ENCODE measurements around the gene URB2. TPM values are rescaled to one million over a fixed set of nuclear protein-coding genes. Genes with fewer than 3 reads are reported as not detected.

URB2 gene
- total and polyA plus RNA-seq, 2 experiments from 2014 or later: 7.6 to 44.3 TPM

DNA sequence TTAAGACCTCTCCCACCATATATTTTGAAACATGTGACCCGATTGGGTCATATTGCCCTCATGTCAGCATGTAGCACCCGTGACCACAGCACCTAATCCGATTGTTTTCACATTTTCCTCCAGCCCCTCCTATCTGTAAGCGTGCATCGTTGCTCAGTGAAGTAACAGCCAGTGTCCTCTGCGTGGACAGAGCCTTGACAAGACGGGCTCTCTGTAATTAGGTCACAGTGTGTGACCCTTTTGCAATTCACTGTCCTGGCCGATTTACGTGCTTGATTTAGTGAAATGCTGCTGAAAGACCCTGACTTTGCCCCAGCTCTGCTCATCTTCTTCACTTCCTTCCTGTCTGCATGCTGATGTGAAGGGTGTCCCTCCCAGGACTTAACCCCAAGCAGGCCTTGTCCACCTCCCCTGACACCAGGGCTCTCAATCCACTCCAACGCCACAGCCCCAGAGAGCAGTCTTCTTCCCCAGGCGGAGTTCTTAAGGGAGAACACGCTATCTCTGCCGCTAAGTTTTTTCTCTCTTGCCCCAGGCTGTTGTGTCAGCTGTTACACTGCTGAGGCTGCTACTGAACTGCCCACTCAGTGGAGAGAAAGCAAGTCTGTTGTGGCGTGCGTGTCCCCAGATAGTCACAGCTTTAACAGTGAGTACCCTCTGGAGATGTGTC, 19.4 kb downstream of the URB2 start (continued):
- TF ChIP-seq NANOG (IDR thresholded peaks at IDR 0.05; ENCODE audit: borderline replicate concordance) (no peak), POLR2AphosphoS5 (IDR thresholded peaks at IDR 0.05; ENCODE audit: low read depth) (no peak), EZH2 (IDR thresholded peaks at IDR 0.05; ENCODE audit: low read depth, unreplicated experiment) (no peak), ZNF462 (CRISPR knock-in tag; IDR thresholded peaks at IDR 0.05) (no peak)

DNA sequence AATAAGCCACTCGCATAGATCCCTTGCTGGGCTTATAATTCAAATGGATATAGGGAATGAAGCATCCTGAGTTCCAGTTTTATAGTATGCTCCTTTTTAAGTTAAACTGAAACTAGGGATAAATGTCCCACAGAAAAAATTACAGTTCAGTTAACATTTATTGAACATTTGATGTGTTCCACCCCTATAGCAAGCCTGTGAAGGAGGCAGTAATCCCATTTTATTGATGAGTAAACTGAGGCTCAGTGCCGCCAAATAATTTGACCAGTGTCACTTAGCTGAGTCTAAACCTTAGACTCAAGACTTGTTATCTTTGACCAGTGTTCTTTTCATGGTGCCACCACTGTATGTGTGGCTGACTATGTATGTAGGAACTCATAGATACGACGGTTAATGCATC, 22.4 kb downstream of the URB2 start:
- peaks cover 2% of the 10 kb centered on the region for H3K27me3 Mint-ChIP-seq (ENCODE audit: insufficient read depth, low read depth, poor library complexity)
- H3K36me3 Mint-ChIP-seq (ENCODE audit: low read depth): peaks cover 77% of the 10 kb centered on the region
- DNase-seq (ENCODE audit: low spot score): no peak
- no peaks in the 10 kb centered on the region for H3K79me2 ChIP-seq (replicated peaks; ENCODE audit: insufficient read depth)
- no peak overlapping the region for H3K27ac Mint-ChIP-seq
- H3K4me2 ChIP-seq: no peak overlapping the region
- no peak overlapping the region for H3K4me3 ChIP-seq
- H3K4me1 Mint-ChIP-seq: no peaks in the 10 kb centered on the region
- no peak for ATAC-seq
- no peaks in the 10 kb centered on the region for H3K9me2 ChIP-seq (ENCODE audit: insufficient read depth)
- no peak overlapping the region for H2AFZ ChIP-seq
- H3F3A ChIP-seq (replicated peaks; ENCODE audit: low read depth): no peaks in the 10 kb centered on the region
- H3K4me3 Mint-ChIP-seq: no peak overlapping the region
- H3K4me1 ChIP-seq (ENCODE audit: insufficient read depth): no peaks in the 10 kb centered on the region
- H4K20me1 ChIP-seq (replicated peaks; ENCODE audit: insufficient read depth): peaks cover 5% of the 10 kb centered on the region; the same call in 1 of the 2 replicates
- H3K27me3 ChIP-seq (ENCODE audit: insufficient read depth): no peaks in the 10 kb centered on the region
- H3K9me3 Mint-ChIP-seq: no peaks in the 10 kb centered on the region
- no peak overlapping the region for H3K27ac ChIP-seq (ENCODE audit: low read depth)
- H3K36me3 ChIP-seq (ENCODE audit: insufficient read depth): peaks cover 61% of the 10 kb centered on the region
- TF ChIP-seq CREB1 (CRISPR knock-in tag; IDR thresholded peaks at IDR 0.05; ENCODE audit: low read depth): no peak
- no peak for TF ChIP-seq ZNF114 (CRISPR knock-in tag; IDR thresholded peaks at IDR 0.05)
- TF ChIP-seq, protein P1, sequence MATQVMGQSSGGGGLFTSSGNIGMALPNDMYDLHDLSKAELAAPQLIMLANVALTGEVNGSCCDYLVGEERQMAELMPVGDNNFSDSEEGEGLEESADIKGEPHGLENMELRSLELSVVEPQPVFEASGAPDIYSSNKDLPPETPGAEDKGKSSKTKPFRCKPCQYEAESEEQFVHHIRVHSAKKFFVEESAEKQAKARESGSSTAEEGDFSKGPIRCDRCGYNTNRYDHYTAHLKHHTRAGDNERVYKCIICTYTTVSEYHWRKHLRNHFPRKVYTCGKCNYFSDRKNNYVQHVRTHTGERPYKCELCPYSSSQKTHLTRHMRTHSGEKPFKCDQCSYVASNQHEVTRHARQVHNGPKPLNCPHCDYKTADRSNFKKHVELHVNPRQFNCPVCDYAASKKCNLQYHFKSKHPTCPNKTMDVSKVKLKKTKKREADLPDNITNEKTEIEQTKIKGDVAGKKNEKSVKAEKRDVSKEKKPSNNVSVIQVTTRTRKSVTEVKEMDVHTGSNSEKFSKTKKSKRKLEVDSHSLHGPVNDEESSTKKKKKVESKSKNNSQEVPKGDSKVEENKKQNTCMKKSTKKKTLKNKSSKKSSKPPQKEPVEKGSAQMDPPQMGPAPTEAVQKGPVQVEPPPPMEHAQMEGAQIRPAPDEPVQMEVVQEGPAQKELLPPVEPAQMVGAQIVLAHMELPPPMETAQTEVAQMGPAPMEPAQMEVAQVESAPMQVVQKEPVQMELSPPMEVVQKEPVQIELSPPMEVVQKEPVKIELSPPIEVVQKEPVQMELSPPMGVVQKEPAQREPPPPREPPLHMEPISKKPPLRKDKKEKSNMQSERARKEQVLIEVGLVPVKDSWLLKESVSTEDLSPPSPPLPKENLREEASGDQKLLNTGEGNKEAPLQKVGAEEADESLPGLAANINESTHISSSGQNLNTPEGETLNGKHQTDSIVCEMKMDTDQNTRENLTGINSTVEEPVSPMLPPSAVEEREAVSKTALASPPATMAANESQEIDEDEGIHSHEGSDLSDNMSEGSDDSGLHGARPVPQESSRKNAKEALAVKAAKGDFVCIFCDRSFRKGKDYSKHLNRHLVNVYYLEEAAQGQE (IDR thresholded peaks at IDR 0.05; ENCODE audit: unreplicated experiment): no peak
- no peak for TF ChIP-seq ZNF331 (CRISPR knock-in tag; IDR thresholded peaks at IDR 0.05; ENCODE audit: low read depth)
- TF ChIP-seq, protein P2, sequence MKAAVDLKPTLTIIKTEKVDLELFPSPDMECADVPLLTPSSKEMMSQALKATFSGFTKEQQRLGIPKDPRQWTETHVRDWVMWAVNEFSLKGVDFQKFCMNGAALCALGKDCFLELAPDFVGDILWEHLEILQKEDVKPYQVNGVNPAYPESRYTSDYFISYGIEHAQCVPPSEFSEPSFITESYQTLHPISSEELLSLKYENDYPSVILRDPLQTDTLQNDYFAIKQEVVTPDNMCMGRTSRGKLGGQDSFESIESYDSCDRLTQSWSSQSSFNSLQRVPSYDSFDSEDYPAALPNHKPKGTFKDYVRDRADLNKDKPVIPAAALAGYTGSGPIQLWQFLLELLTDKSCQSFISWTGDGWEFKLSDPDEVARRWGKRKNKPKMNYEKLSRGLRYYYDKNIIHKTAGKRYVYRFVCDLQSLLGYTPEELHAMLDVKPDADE (IDR thresholded peaks at IDR 0.05): no peak
